Measurements from ENCODE around the gene DNAJC5. TPM values are rescaled to one million over a fixed set of nuclear protein-coding genes. Genes with fewer than 3 reads are reported as not detected.

Gene DNAJC5
- total RNA-seq, 1 donor from 2014 or later: 46.4 TPM

DNA sequence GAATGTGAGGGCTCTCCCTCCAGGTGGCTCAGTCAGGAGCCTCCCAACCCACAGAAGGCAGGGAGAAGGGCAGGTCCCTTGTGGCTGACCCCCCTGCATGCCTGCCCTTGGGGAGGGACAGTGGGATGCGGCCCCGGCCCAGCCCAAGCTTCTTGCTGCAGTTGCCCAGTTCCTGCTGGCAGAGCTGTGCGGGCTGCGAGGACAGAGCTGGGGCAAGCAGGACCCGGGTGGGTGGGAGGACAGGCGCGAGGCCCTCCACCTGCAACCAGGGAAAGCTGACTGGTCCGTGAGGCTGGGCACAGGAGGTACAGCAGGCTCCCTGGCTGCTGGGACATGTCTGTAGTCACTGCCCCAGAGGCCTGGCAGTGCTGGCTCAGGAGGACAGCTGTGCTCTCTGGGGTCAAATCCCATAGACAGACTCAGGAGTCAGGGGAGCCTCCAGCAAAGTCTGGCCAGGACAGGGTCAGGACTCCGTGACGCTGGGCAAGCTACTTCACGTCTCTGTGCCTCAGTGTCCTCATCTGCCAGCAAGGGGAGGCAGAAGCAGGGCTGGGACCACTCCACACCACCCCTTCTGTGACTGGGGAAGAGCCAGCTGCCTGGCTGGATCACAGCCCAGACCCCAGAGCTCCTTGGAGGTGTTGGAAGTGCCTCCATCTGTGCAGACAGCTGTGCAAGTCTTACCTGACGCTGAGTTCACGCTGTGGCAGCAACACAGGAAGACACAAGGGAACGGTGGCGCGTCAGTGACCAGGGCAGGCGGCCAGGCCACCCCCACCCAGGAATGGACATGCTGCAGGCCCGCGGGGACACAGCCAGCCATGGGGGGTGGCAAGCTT lies 48.3 kb downstream of the DNAJC5 start:
- no peak for DNase-seq (ENCODE audit: low read depth)
- H3K4me3 ChIP-seq (ENCODE audit: low read depth, low read length): no peak overlapping the region
- TF ChIP-seq, protein P1, sequence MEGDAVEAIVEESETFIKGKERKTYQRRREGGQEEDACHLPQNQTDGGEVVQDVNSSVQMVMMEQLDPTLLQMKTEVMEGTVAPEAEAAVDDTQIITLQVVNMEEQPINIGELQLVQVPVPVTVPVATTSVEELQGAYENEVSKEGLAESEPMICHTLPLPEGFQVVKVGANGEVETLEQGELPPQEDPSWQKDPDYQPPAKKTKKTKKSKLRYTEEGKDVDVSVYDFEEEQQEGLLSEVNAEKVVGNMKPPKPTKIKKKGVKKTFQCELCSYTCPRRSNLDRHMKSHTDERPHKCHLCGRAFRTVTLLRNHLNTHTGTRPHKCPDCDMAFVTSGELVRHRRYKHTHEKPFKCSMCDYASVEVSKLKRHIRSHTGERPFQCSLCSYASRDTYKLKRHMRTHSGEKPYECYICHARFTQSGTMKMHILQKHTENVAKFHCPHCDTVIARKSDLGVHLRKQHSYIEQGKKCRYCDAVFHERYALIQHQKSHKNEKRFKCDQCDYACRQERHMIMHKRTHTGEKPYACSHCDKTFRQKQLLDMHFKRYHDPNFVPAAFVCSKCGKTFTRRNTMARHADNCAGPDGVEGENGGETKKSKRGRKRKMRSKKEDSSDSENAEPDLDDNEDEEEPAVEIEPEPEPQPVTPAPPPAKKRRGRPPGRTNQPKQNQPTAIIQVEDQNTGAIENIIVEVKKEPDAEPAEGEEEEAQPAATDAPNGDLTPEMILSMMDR (conservative IDR thresholded peaks at IDR 0.05; ENCODE audit: low read depth, low read length): no peak

DNA sequence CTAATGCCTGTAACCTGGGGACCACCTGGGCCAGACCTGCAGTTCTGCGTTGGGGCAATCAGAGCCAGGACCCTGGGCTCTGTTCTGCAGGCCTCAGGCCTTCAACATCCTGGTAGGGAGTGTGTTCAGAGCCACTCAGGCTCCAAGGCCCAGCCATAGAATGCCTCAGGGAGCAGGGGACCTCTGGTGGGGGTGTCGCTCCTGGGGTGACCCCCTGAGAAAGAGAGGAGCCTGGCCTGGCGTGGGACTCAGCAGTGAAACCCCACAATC lies 48.8 kb downstream of the DNAJC5 start:
- DNase-seq (ENCODE audit: low read depth): no peak
- TF ChIP-seq, protein P1 (conservative IDR thresholded peaks at IDR 0.05; ENCODE audit: low read depth, low read length): no peak

DNA sequence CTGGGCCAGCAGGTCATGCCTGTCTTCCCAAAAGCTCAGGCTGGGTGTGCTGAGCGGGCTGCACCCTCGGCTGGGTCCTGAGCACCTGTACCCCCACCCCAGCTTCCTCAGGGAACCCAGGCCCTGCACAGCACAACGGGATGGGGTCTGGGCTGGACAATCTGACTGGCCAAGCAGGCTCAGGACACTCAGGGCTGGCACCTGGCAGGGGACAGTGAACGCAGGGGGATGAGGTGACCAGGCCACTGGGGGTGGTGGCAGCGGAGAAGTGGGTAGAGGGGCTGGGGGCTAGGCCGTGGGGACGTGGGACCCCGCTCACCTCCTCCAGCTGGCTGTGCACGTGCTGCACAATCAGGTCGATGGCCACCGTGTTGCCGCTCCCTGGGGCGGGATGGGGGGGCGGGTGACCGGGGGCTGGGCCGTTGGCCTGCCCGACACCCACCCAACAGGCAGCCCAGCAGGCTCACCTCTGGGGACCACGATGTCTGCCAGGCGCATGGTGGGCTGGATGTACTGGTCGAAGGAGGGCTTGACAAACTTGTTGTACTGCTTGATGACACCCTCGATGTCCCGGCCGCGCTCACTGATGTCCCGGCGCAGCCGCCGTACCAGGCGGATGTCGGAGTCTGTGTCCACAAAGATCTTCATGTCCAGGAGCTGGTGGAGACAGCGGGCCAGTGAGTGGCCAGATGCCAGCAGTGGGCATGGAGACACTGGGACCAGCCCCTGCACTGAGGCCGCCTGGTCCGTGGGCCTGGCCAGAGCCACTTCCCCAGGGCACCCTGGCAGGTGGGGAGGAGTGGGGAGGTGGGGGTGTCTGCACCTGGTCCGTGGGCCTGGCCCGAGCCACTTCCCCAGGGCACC lies 49.4 kb downstream of the DNAJC5 start:
- TF ChIP-seq, protein P1 (conservative IDR thresholded peaks at IDR 0.05; ENCODE audit: low read depth, low read length): no peak
- DNase-seq (ENCODE audit: low read depth): no peak
- no peak overlapping the region for H3K4me3 ChIP-seq (ENCODE audit: low read depth, low read length)

More for the DNA sequence above, 48.8 kb downstream of the DNAJC5 start:
- no peak overlapping the region for H3K4me3 ChIP-seq (ENCODE audit: low read depth, low read length)

DNA sequence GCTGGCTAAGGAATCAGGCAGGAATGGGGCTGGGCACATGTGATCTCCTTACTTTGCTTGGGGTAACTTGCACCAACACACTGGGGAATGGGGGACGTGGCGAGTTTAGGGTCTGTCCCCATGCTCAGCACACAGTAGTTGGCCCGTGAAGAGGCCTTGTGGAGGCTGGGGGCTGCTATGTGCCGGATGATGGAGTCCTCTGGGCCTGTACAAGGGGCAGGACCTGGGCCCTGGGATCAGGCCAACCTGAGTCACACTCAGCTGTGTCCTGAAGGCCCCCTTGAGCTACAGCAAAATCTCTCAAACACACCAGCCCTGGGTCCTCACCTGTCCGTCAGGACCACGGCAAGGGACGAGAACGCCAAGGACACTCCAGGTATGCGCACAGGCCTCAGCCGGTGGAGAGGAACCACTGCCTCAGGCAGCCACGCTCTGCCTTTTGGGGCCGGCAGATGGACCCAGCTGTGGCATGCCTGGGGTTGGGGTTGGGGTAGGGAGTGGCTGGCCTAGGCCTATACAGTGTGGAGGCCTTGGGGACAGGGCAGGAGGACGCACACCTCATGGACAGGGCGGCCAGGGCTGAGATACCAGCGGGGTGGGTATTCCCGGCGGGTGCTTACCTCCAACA lies 50.2 kb downstream of the DNAJC5 start:
- DNase-seq (ENCODE audit: low read depth): no peak
- H3K4me3 ChIP-seq (ENCODE audit: low read depth, low read length): no peak overlapping the region
- TF ChIP-seq, protein P1 (conservative IDR thresholded peaks at IDR 0.05; ENCODE audit: low read depth, low read length): no peak

DNA sequence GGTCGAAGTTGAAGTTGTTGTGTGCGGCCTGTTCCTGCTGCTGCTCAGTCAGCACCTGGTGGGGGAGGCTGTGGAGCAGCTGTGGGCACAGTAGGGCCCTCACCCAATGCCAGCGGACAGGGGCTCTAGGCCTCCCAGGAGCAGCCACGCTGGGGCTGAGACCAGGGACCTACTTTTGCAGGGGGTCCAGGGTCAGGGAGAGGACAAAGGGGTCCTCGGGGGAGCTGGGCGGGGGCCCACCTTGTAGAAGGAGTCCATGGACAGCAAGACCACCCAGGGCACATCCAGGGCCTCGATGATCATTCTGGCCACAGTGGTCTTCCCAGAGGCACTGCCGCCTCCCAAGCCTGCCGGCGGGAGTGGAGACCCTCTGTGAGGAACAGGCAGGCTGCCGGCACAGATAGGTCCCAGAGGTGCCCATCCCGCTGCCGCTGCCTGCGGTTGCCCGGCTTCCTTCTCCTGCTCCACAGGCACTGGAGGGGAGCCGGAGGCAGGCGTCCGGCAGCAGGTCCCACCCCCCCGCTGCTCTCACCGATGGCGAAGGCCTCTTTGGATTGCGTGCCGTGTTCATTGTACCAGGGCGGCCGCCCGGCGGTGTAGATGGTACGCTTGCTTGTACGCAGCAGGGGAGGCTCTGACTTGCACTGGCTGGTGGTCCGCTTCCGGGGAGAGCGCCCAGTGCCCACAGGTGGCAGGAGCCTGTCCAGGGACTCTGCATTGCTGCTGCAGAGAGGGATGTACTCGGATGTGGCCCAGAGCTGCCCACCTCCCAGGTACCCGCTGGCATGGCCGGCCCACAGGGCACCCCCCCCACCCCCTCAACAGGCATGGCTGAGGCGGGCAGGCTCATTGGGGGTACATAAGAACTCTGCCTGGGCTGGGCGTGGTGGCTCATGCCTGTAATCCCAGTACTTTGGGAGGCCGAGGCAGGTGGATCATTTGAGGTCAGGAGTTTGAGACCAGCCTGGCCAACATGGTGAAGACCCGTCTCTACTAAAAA lies 51.3 kb downstream of the DNAJC5 start:
- no peak for DNase-seq (ENCODE audit: low read depth)
- TF ChIP-seq, protein P1 (conservative IDR thresholded peaks at IDR 0.05; ENCODE audit: low read depth, low read length): no peak
- H3K4me3 ChIP-seq (ENCODE audit: low read depth, low read length): no peak overlapping the region

DNA sequence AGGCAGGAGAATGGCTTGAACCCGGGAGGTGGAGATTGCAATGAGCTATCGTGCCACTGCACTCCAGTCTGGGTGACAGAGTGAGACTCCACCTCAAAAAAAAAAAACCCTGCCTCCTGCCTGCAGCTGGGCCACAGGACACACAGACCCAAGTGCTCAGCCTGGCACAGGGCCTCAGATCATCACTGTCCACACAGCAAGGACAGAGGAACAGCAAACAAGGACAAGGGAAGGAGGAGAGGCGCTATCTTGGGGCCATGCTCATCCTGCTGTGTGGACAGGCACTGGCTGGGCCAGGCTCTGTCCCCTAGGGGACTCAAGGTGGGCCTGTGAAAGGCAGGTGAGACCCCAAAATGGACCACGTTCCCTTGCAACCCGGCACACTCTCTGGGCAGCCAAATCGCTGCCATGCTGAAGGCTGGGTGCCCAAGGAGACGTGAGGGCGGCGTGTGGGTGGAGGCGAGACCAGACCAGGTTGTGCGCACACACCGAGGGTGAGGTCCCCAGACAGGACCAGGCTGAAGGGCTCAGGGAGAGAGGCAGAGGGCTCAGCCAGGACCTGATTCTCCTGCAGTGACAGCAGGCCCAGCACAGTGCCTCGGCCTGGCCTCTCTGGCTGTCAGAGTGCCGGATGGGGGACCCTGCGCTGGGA lies 52.2 kb downstream of the DNAJC5 start:
- no peak for DNase-seq (ENCODE audit: low read depth)
- H3K4me3 ChIP-seq (ENCODE audit: low read depth, low read length): no peak overlapping the region
- TF ChIP-seq, protein P1 (conservative IDR thresholded peaks at IDR 0.05; ENCODE audit: low read depth, low read length): no peak
